Measurements from ENCODE around the gene PLEKHA3. TPM values are rescaled to one million over a fixed set of nuclear protein-coding genes. Genes with fewer than 3 reads are reported as not detected.
A peak's percentile ranks its signal among the peaks of the same experiment; 100 is the strongest.
"Not testable (repeated sequence)": the region's sequence is repeated elsewhere in the genome, so short reads cannot be mapped to it uniquely, and the experiment has no call there.

Gene PLEKHA3
- total RNA-seq, 2 donors from 2014 or later, result 23.0 to 28.0 TPM

- peaks cover 0 to 3% of the 10 kb centered on the region in 2 donors for H3K36me3 Mint-ChIP-seq (ENCODE audit: insufficient read depth in 2 of 2)
- no peak overlapping the region for H3K4me3 Mint-ChIP-seq
- no peak for ATAC-seq (replicated peaks in 1 of 2)
- H3K27me3 Mint-ChIP-seq (ENCODE audit: low read depth), result no peaks in the 10 kb centered on the region
- no peak overlapping the region for H3K27ac Mint-ChIP-seq
- no peaks in the 10 kb centered on the region for H3K9me3 Mint-ChIP-seq
- no peak for DNase-seq
- no peaks in the 10 kb centered on the region for H3K4me1 Mint-ChIP-seq (ENCODE audit: low read depth)
Measured at GRCh38 chr2:178469219-178469849, 10.9 kb upstream of the PLEKHA3 start.

DNA sequence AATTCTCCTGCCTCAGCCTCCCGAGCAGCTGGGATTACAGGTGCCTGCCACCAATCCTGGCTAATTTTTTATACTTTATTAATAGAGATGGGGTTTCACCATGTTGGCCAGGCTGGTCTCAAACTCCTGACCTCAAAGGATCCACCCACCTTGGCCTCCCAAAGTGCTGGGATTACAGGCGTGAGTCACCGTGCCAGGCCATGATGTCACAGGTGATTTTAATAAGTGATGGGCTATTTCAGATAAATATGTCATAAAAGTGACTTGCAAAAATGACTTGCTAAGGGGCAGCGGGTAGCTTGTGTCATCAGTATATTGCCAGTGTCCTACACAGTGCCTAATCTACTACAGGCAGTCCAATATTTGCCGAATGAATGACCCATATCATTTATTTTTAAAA, 8.9 kb upstream of the PLEKHA3 start:
- not testable (repeated sequence) for DNase-seq; H3K4me3 Mint-ChIP-seq; H3K36me3 Mint-ChIP-seq (ENCODE audit: insufficient read depth in 2 of 2)

GRCh38 chr2:178473373-178473772, 6.9 kb upstream of the PLEKHA3 start:
- no peak overlapping the region for H3K27ac Mint-ChIP-seq
- DNase-seq, result no peak
- H3K4me3 Mint-ChIP-seq, result no peak overlapping the region
- ATAC-seq (replicated peaks in 1 of 2), result no peak
- peaks cover 16% of the 10 kb centered on the region for H3K4me1 Mint-ChIP-seq (ENCODE audit: low read depth)
- no peaks in the 10 kb centered on the region for H3K27me3 Mint-ChIP-seq (ENCODE audit: low read depth)
- peaks cover 0 to 2% of the 10 kb centered on the region in 2 donors for H3K36me3 Mint-ChIP-seq (ENCODE audit: insufficient read depth in 2 of 2)
- H3K9me3 Mint-ChIP-seq, result no peaks in the 10 kb centered on the region

More for the DNA sequence above, 8.9 kb upstream of the PLEKHA3 start:
- not testable (repeated sequence) for H3K27ac Mint-ChIP-seq; H3K4me1 Mint-ChIP-seq (ENCODE audit: low read depth); ATAC-seq (replicated peaks in 1 of 2); H3K27me3 Mint-ChIP-seq (ENCODE audit: low read depth); H3K9me3 Mint-ChIP-seq

DNA sequence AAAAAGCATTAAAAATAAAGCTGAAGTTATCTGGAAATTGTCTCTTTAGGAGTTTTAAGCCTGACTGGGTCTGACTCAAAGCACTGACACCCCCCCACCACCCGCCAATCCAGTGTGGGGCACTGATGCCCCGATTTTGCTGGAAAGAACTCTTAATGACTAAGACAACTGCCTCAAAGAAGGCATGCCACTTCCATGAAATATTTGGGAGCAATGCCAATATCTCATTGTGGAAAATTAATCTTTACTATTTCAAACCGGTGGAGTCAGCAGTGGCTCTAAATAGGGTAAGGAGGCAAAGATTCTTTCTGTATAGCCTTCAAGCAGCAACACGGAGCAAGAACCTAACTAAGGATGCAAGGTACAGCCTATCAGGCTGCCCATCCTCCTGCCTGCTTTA, 6.3 kb upstream of the PLEKHA3 start:
- Mint-ChIP-seq H3K36me3 (ENCODE audit: insufficient read depth in 2 of 2) (peaks cover 0 to 3% of the 10 kb centered on the region in 2 donors), H3K9me3 (no peaks in the 10 kb centered on the region), H3K27ac (no peak overlapping the region), H3K27me3 (ENCODE audit: low read depth) (no peaks in the 10 kb centered on the region), H3K4me1 (ENCODE audit: low read depth) (peaks cover 21% of the 10 kb centered on the region), H3K4me3 (no peak overlapping the region)
- DNase-seq (no peak), ATAC-seq (replicated peaks in 1 of 2) (no peak)

DNA sequence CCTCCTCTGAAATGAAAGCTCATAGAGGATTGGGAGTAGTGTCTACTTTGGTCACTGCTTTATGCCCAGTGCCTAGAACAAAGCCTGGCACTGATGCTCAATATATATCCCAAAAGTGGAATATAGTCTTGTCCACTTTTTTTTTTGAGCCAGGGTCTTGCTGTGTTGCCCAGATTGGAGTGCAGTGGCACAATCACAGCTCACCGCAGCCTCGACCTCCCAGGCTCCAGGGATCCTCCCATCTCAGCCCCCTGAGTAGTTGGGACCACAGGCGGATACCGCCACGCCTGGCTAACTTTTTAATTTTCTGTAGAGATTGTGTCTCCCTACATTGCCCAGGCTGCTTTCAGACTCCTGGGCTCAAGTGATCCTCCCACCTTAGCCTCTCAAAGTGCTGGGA, 5.7 kb upstream of the PLEKHA3 start:
- no peaks in the 10 kb centered on the region for H3K27me3 Mint-ChIP-seq (ENCODE audit: low read depth)
- no peaks in the 10 kb centered on the region for H3K9me3 Mint-ChIP-seq
- H3K36me3 Mint-ChIP-seq (ENCODE audit: insufficient read depth in 2 of 2), result peaks cover 0 to 3% of the 10 kb centered on the region in 2 donors
- no peak for ATAC-seq (replicated peaks in 1 of 2)
- H3K4me3 Mint-ChIP-seq, result no peak overlapping the region
- H3K4me1 Mint-ChIP-seq (ENCODE audit: low read depth), result peaks cover 27% of the 10 kb centered on the region
- no peak overlapping the region for H3K27ac Mint-ChIP-seq
- DNase-seq, result no peak

DNA sequence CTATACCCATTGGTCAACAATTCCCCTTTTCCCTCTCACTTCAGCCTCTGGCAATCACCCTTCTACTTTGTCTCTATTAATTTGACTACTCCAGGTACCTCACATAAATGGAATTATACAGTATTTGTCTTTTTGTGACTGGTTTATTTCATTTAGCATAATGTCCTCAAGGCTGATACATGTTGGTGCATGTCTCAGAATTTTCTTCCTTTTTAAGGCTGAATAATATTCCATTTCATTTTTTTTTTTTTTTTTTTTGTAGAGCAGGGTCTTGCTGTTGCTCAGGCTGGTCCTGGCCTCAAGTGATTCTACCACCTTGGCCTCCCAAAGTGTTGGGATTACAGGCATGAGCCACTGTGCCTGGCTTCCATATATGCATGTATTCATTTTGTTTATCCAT, 3.8 kb upstream of the PLEKHA3 start:
- H3K4me3 Mint-ChIP-seq, result no peak overlapping the region
- DNase-seq (no peak), ATAC-seq (replicated peaks in 1 of 2) (no peak)
- H3K27ac Mint-ChIP-seq, result no peak overlapping the region
- H3K36me3 Mint-ChIP-seq (ENCODE audit: insufficient read depth in 2 of 2), result peaks cover 0 to 3% of the 10 kb centered on the region in 2 donors
- peaks cover 37% of the 10 kb centered on the region for H3K4me1 Mint-ChIP-seq (ENCODE audit: low read depth)
- no peaks in the 10 kb centered on the region for H3K9me3 Mint-ChIP-seq
- H3K27me3 Mint-ChIP-seq (ENCODE audit: low read depth), result no peaks in the 10 kb centered on the region

DNA sequence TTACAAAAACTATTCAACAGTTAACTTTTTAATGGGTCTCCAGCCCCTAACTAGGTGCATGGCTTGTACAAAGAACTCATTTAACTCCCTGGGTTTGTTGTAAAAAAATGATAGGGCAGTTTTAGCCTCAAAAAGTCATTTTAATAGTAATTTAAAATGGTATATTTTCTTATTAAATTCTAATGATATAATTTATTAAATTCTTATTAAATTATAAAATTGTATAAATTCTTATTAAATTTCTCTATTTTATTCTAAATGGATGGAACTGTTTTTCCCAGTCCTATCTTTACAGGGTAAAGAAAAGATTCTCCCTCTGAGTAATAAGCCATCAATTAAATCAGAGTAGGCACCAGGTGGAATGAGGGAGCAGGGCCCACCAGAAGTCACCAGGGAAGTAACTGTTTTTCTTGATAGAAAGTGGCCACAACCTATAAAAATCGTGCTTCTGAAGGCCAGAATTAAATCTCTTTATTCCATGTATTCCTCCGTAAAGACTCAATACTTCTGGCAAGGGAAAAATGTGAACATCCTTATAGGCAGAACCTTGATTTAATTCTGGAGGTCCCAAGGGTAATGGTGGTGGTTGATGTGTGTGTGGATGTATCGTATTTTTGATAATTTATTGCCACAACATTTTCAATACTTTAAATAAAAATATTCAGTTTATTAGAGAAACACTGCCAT, 2.7 kb upstream of the PLEKHA3 start:
- Mint-ChIP-seq H3K27ac (no peak overlapping the region), H3K4me1 (ENCODE audit: low read depth) (peaks cover 48% of the 10 kb centered on the region), H3K36me3 (ENCODE audit: insufficient read depth in 2 of 2) (peaks cover 0 to 3% of the 10 kb centered on the region in 2 donors), H3K27me3 (ENCODE audit: low read depth) (no peaks in the 10 kb centered on the region), H3K9me3 (no peaks in the 10 kb centered on the region), H3K4me3 (peak overlapping the region; percentile 98 to 100)
- DNase-seq (no peak), ATAC-seq (replicated peaks in 1 of 2) (no peak)

GRCh38 chr2:178478130-178478438, 2.2 kb upstream of the PLEKHA3 start:
- H3K9me3 Mint-ChIP-seq, result no peaks in the 10 kb centered on the region
- peaks cover 0 to 3% of the 10 kb centered on the region in 2 donors for H3K36me3 Mint-ChIP-seq (ENCODE audit: insufficient read depth in 2 of 2)
- H3K27ac Mint-ChIP-seq, result peak overlapping the region; percentile 98
- DNase-seq (peak in 1 of 2 donors; percentile 12), ATAC-seq (replicated peaks in 1 of 2) (no peak)
- peak overlapping the region; percentile 98 to 100 for H3K4me3 Mint-ChIP-seq
- H3K4me1 Mint-ChIP-seq (ENCODE audit: low read depth), result peaks cover 53% of the 10 kb centered on the region
- H3K27me3 Mint-ChIP-seq (ENCODE audit: low read depth), result no peaks in the 10 kb centered on the region

DNA sequence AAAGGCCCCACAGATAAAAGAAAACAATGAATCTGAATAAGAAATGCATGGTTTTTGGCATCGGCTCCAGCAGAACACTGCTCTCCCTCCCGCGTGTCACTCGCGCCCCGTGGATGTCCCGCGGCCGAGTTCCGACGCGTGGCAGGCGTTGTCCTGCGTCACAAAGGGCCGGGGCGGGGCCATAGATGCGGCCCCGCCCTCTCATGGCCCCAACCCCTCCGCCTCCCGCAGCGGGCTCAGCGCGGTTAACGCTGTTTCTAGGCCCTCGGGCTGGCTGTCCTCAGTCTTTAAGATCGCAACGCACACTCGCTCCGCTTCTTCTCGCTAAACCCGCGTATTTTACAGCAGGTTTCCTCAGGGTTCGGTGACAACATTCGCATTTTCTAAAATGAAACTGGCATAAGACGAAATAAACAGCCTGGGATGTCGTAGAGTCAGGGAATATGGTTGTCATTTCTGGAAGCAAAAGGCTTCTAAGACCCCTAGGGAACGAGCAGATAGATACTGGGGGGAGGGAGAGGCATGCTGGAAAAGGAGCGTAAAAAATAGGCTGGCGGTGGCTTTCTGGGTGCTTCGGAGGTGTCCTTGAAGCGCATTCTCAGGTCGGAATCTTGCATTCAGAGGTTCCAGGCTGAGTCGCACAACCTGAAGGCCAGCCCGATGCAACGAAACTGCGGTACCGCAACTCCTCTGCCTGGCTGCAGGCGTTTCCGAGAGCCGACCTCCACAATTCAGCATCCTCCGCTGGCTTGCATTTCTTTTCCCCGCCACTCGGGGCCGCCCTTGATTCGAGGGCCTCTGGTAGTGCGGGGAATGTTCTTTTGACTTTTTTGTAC, 1.6 kb upstream of the PLEKHA3 start, which contains the start of gene FKBP7:
Gene FKBP7, minus strand, starts transcription at position 162 of the 836 bp plus-strand sequence. Its CDS starts 101 bp downstream, at position 61.
- peak; percentile 82 to 84 for ATAC-seq (replicated peaks in 1 of 2)
- peak within 1 kb of the TSS; percentile 98 to 100 for H3K4me3 Mint-ChIP-seq
- H3K4me1 Mint-ChIP-seq (ENCODE audit: low read depth), result peaks cover 53% of the 10 kb centered on the region

DNA sequence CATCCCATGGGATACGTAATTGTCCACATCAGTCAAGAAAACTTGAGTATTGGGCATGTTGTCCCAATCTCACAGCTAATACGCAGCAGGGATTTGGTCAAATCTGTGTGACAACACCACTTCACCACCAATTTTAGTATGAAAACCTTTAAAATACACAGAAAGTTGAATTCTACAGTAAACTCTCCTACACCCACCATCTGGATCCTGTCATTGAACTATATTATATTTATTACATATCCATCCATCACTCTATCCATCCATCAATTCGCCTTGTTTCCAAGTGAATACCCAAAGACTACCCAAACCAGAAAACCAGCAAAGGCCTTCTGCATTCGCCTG, 1.0 kb upstream of the PLEKHA3 start:
- H3K27me3 Mint-ChIP-seq (ENCODE audit: low read depth), result no peaks in the 10 kb centered on the region
- peak overlapping the region; percentile 98 for H3K27ac Mint-ChIP-seq
- DNase-seq, result no peak
- ATAC-seq (replicated peaks in 1 of 2), result no peak
- H3K4me3 Mint-ChIP-seq, result peak overlapping the region; percentile 98 to 100
- H3K36me3 Mint-ChIP-seq (ENCODE audit: insufficient read depth in 2 of 2), result peaks cover 0 to 3% of the 10 kb centered on the region in 2 donors
- no peaks in the 10 kb centered on the region for H3K9me3 Mint-ChIP-seq
- peaks cover 54% of the 10 kb centered on the region for H3K4me1 Mint-ChIP-seq (ENCODE audit: low read depth)

More for the DNA sequence above, 1.6 kb upstream of the PLEKHA3 start, which contains the start of gene FKBP7:
- peak; percentile 84 for DNase-seq
- Mint-ChIP-seq H3K27me3 (ENCODE audit: low read depth) (no peaks in the 10 kb centered on the region), H3K36me3 (ENCODE audit: insufficient read depth in 2 of 2) (peaks cover 0 to 3% of the 10 kb centered on the region in 2 donors), H3K9me3 (no peaks in the 10 kb centered on the region), H3K27ac (peak within 1 kb of the TSS; percentile 98)

- DNase-seq (no peak), ATAC-seq (replicated peaks in 1 of 2) (no peak)
- no peaks in the 10 kb centered on the region for H3K27me3 Mint-ChIP-seq (ENCODE audit: low read depth)
- peak overlapping the region; percentile 98 to 100 for H3K4me3 Mint-ChIP-seq
- peak overlapping the region; percentile 98 for H3K27ac Mint-ChIP-seq
- peaks cover 59% of the 10 kb centered on the region for H3K4me1 Mint-ChIP-seq (ENCODE audit: low read depth)
- H3K36me3 Mint-ChIP-seq (ENCODE audit: insufficient read depth in 2 of 2), result peaks cover 0 to 3% of the 10 kb centered on the region in 2 donors
- H3K9me3 Mint-ChIP-seq, result no peaks in the 10 kb centered on the region
Measured at GRCh38 chr2:178479758-178480226, 465 bp upstream of the PLEKHA3 start.

DNA sequence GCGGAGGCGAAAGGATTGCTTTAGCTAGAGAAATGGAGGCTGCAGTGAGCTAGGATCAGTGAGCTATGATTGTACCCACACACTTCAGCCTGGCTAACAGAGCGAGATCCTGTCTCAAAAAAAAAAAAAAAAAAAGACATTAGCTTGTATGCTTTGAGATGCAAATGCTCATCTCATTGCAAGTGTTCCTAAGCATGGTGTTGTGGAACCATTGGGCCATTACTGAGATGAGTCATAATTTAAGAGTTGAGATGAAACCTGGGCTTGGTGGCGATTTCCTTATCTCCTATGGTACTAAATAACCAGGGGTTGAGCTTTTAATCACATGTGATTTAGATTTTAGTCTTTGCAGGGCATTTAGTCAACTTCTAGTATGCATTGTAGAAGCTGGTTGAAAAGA, 2.2 kb downstream of the PLEKHA3 start:
- peak overlapping the region; percentile 42 for H3K27ac Mint-ChIP-seq
- H3K4me1 Mint-ChIP-seq (ENCODE audit: low read depth), result peaks cover 46% of the 10 kb centered on the region
- peak overlapping the region; percentile 88 to 98 for H3K4me3 Mint-ChIP-seq
- ATAC-seq (replicated peaks in 1 of 2) (no peak), DNase-seq (no peak)
- H3K9me3 Mint-ChIP-seq, result no peaks in the 10 kb centered on the region
- H3K36me3 Mint-ChIP-seq (ENCODE audit: insufficient read depth in 2 of 2), result peaks cover 3 to 12% of the 10 kb centered on the region in 2 donors
- H3K27me3 Mint-ChIP-seq (ENCODE audit: low read depth), result no peaks in the 10 kb centered on the region

Data from activated T-cell treated with anti-CD3 and anti-CD28 coated beads, Interleukin-2, amount 50 U/mL, for 72 hours (primary cell).